Heart left ventricle (tissue), 13 donors: Measurements from ENCODE around the gene MRPL14.

ENCODE experiments used
- CTCF ChIP-seq, 12 donors: fragments of 200-600 bp; sonication (generic) in 4 of 12; IDR thresholded peaks; one replicate each; pipeline versions ENCODE4 v1.5.0 to v1.8.0; 2018 to 2022; ENCODE audit warnings: antibody characterized with exemption in 12 of 12, mild to moderate bottlenecking in 5 of 12
- POLR2A ChIP-seq, 2 donors: fragments of 450-650 bp; IDR thresholded peaks; one replicate each; pipeline ENCODE4 v1.6.1; 2017; ENCODE audit warnings: antibody characterized with exemption in 2 of 2, mild to moderate bottlenecking in 2 of 2, moderate library complexity in 2 of 2
- donor health status: ischemic (EF 13 %, LVEDD 7.1; RV severe dilation, severe dysfunction).
- donor health status: DM: no; HTN: yes; CAD: no.
- donor health status: DM: no; HTN: no; CAD: no.
- donor health status: ischemic (EF 25% LVEDD 6.9; RV normal size, moderate dysfunction).
- donor health status: ischemic (EF 25% LVEDD 5.7; RV mildly dilated, moderate dysfunction).
- donor health status: ischemic (EF 35%, LVEDD 5.7; RV mildly dilated, moderate dysfunction).
- donor health status: nonischemic (EF 11% LVEDD 7.7; RV severe dilation, severe dysfunction).
- donor health status: DM: yes; HTN: yes; CAD: no.
- donor health status: PGD.
- donor health status: ischemic (EF 29% LVEDD 5.4; RV normal size, mild dysfunction).
- donor health status: nonischemic (EF 23%, LVEDD 6.1; RV moderate dilation, normal function).

GRCh38 chr6:44064948-44065272, 62.3 kb downstream of the MRPL14 start:
- TF ChIP-seq POLR2A (IDR thresholded peaks at IDR 0.05) = no peak
- TF ChIP-seq CTCF (IDR thresholded peaks at IDR 0.05) = no peak
